ENCODE data around the gene DYNC1LI1.

The DYNC1LI1 gene

GRCh38 chr3:32498252-32498651 lies 72.4 kb downstream of the DYNC1LI1 start:
- no peak overlapping the region for H3K27ac Mint-ChIP-seq
- peak; percentile 35 for ATAC-seq
- peaks cover 58% of the 10 kb centered on the region for H3K4me1 Mint-ChIP-seq
- H3K36me3 Mint-ChIP-seq: peaks cover 41% of the 10 kb centered on the region
- peak overlapping the region; percentile 73 for H3K4me3 Mint-ChIP-seq
- no peaks in the 10 kb centered on the region for H3K27me3 Mint-ChIP-seq
- no peaks in the 10 kb centered on the region for H3K9me3 Mint-ChIP-seq

GRCh38 chr3:32495609-32496008 lies 75.0 kb downstream of the DYNC1LI1 start:
- Mint-ChIP-seq H3K27ac (no peak overlapping the region), H3K36me3 (peaks cover 34% of the 10 kb centered on the region), H3K27me3 (no peaks in the 10 kb centered on the region), H3K4me3 (no peak overlapping the region), H3K9me3 (no peaks in the 10 kb centered on the region), H3K4me1 (peaks cover 47% of the 10 kb centered on the region)
- ATAC-seq: no peak

- H3K36me3 Mint-ChIP-seq: peaks cover 28% of the 10 kb centered on the region
- H3K4me3 Mint-ChIP-seq: no peak overlapping the region
- peaks cover 42% of the 10 kb centered on the region for H3K4me1 Mint-ChIP-seq
- no peaks in the 10 kb centered on the region for H3K9me3 Mint-ChIP-seq
- ATAC-seq: no peak
- H3K27me3 Mint-ChIP-seq: no peaks in the 10 kb centered on the region
- H3K27ac Mint-ChIP-seq: no peak overlapping the region
Measured at GRCh38 chr3:32495085-32495484, 75.6 kb downstream of the DYNC1LI1 start.

- Mint-ChIP-seq H3K4me3 (no peak overlapping the region), H3K27me3 (no peaks in the 10 kb centered on the region), H3K4me1 (peaks cover 32% of the 10 kb centered on the region), H3K36me3 (peaks cover 20% of the 10 kb centered on the region), H3K9me3 (no peaks in the 10 kb centered on the region), H3K27ac (no peak overlapping the region)
- ATAC-seq: peak; percentile 78
Measured at GRCh38 chr3:32493437-32494414, 76.9 kb downstream of the DYNC1LI1 start.

DNA sequence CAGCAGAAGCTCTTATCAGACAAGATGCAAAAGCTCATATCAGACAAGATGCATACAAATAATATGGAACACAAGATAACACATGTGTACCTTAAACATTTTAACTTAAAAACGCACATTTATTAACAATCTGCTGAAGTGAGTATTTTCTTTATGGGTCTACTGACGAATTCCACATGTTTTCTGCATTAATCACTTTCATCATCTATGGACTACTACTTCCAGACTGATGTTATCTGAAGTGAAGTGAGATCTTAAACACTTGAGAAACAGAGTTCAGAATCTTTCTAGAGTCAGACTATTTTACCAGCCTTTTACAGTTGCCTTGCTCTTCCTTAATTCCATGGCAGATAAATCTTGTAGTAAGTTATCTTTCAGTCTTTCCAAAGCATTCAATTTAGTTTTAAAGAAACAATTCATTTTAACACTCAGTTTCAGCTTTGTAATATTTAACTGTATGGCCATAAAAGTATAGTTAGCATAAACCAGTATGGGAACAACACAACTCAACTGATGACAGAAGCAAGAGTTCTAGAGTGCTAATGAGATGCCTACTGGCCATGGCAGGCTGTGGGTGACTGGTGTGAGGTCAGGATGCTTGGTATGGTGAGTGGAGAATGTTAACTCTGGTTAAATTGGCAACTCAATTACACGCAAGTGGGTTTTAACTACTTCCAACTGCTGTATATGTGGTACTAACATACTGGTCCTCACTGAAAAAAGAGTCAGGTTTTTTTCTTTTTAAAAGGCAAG lies 77.8 kb downstream of the DYNC1LI1 start:
- no peak for ATAC-seq
- H3K27ac Mint-ChIP-seq: no peak overlapping the region

DNA sequence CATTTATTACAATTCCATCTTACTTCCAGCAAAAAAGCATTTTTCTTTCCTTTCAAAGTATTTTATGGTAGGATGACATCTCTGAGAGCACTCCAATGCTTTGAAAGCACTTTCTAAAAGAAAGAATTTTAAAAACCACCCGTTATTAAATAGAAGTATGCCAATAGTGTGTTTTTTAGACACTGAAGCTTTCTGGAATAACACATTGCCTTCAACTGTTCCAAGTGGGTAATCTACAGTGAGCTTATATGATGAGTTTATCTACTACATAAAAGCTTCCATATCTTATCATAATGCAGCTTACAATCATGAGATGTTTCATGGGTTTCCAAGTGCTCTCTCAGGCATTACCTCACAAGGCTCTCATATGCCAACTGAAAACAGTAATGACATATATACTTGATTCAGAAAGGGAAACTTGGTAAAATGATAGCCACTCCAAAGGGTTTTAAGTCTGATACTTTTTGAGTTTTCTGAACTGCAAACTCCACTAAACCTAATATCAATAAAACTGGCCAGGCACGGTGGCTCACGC lies 82.1 kb downstream of the DYNC1LI1 start:
- Mint-ChIP-seq H3K27ac (peak overlapping the region; percentile 40), H3K4me1 (peaks cover 30% of the 10 kb centered on the region), H3K27me3 (no peaks in the 10 kb centered on the region), H3K4me3 (no peak overlapping the region), H3K36me3 (peaks cover 46% of the 10 kb centered on the region), H3K9me3 (no peaks in the 10 kb centered on the region)
- ATAC-seq: no peak

More for the DNA sequence above, 77.8 kb downstream of the DYNC1LI1 start:
- peaks cover 25% of the 10 kb centered on the region for H3K4me1 Mint-ChIP-seq
- H3K36me3 Mint-ChIP-seq: peaks cover 24% of the 10 kb centered on the region
- H3K9me3 Mint-ChIP-seq: no peaks in the 10 kb centered on the region
- H3K4me3 Mint-ChIP-seq: no peak overlapping the region
- no peaks in the 10 kb centered on the region for H3K27me3 Mint-ChIP-seq

DNA sequence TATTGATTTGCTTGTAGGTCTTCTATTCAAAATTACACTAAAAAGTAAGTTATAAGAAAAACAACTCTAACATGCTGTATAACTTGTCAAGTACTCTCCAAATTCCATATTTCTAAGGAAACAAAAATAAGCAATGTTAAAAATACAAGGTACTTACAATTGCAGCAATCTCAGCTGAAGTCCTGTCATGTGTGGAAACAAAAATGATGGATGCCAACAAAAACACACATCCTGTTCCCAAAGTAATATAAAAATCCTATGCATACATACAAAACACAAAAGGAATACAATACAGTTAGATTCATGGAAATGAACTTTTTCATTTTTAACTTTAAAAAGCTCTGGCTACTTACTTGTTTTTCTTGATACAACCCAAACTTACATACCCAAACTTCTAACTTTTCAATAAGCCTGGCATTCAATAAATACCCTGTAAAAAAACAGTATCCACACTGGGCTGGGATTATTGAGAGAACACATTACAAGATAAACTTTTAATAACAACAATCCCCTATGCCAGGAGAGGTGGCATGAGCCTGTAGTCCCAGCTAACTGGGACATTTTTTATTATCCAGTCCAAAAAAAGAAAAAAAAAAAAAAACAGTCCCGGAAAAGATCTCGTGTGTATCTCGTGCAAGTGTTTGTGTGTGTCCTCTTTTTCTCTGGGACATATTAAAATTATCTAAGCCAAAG lies 82.7 kb downstream of the DYNC1LI1 start:
- H3K9me3 Mint-ChIP-seq: no peaks in the 10 kb centered on the region
- no peaks in the 10 kb centered on the region for H3K27me3 Mint-ChIP-seq
- H3K36me3 Mint-ChIP-seq: peaks cover 48% of the 10 kb centered on the region
- H3K27ac Mint-ChIP-seq: peak overlapping the region; percentile 40
- no peak overlapping the region for H3K4me3 Mint-ChIP-seq
- peaks cover 31% of the 10 kb centered on the region for H3K4me1 Mint-ChIP-seq
- no peak for ATAC-seq

DNA sequence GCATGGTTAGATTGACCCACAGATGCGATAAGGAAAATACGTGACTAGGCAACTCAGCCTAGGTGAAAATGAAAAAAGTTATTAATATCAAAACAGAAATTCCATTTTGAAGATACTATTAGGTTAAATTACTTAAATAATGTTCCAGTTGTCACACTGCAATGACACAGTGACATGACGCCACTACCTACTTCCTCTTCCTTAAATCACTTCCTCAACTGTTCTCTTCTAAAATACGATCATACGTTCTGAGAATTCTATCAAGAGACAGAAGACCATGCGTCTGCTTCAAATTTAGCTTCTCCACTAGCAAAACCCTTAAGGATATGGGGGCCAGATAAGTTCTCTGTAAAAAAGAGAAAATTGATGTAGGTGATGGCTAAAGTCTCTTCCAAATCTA lies 86.2 kb downstream of the DYNC1LI1 start:
- H3K4me3 Mint-ChIP-seq: peak overlapping the region; percentile 50
- H3K9me3 Mint-ChIP-seq: no peaks in the 10 kb centered on the region
- peak; percentile 78 for ATAC-seq
- peaks cover 76% of the 10 kb centered on the region for H3K36me3 Mint-ChIP-seq
- H3K27me3 Mint-ChIP-seq: no peaks in the 10 kb centered on the region
- H3K4me1 Mint-ChIP-seq: peaks cover 52% of the 10 kb centered on the region
- H3K27ac Mint-ChIP-seq: peak overlapping the region; percentile 87

GRCh38 chr3:32483772-32484171 lies 86.9 kb downstream of the DYNC1LI1 start:
- H3K27me3 Mint-ChIP-seq: no peaks in the 10 kb centered on the region
- peaks cover 82% of the 10 kb centered on the region for H3K36me3 Mint-ChIP-seq
- peak overlapping the region; percentile 87 for H3K27ac Mint-ChIP-seq
- no peak for ATAC-seq
- H3K4me1 Mint-ChIP-seq: peaks cover 52% of the 10 kb centered on the region
- H3K4me3 Mint-ChIP-seq: no peak overlapping the region
- no peaks in the 10 kb centered on the region for H3K9me3 Mint-ChIP-seq

DNA sequence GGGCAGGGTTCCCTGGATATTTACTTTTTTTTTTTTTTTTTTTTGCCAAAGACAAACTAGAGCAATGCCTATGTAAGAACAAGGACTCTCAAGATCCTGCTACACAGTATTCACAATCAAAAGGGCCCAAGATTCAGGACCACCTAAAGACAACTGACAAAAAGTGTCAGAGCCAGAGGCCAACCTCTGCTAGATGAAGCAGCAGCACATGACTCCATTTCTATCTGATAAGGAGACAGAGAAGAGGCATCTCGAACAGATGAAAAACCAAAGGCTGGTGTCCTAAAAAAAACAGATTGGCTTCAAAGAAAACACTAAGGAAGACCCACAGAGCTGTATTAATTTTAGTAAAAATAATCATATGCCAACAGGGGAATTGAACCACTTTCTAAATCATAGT lies 88.0 kb downstream of the DYNC1LI1 start:
- H3K36me3 Mint-ChIP-seq: peaks cover 83% of the 10 kb centered on the region
- peaks cover 60% of the 10 kb centered on the region for H3K4me1 Mint-ChIP-seq
- H3K27ac Mint-ChIP-seq: peak overlapping the region; percentile 25
- H3K4me3 Mint-ChIP-seq: no peak overlapping the region
- no peaks in the 10 kb centered on the region for H3K27me3 Mint-ChIP-seq
- no peaks in the 10 kb centered on the region for H3K9me3 Mint-ChIP-seq
- ATAC-seq: no peak

- peaks cover 84% of the 10 kb centered on the region for H3K36me3 Mint-ChIP-seq
- H3K4me1 Mint-ChIP-seq: peaks cover 66% of the 10 kb centered on the region
- ATAC-seq: no peak
- H3K27me3 Mint-ChIP-seq: no peaks in the 10 kb centered on the region
- no peaks in the 10 kb centered on the region for H3K9me3 Mint-ChIP-seq
- H3K4me3 Mint-ChIP-seq: no peak overlapping the region
- H3K27ac Mint-ChIP-seq: peak overlapping the region; percentile 25
Measured at GRCh38 chr3:32481791-32482631, 88.6 kb downstream of the DYNC1LI1 start.

- Mint-ChIP-seq H3K27ac (no peak overlapping the region), H3K4me1 (peaks cover 65% of the 10 kb centered on the region), H3K9me3 (no peaks in the 10 kb centered on the region), H3K36me3 (peaks cover 82% of the 10 kb centered on the region), H3K27me3 (no peaks in the 10 kb centered on the region), H3K4me3 (no peak overlapping the region)
- no peak for ATAC-seq
Measured at GRCh38 chr3:32480604-32481003, 90.1 kb downstream of the DYNC1LI1 start.

Data from stimulated activated memory B cell treated with anti-CD40 and anti-IgM and Interleukin-4, amounts not matched to agents 10 μg/mL and 1 μg/mL and 100 μg/mL, for 72 hours (primary cell).